Measurements from ENCODE around the gene ALDH7A1.

DNA sequence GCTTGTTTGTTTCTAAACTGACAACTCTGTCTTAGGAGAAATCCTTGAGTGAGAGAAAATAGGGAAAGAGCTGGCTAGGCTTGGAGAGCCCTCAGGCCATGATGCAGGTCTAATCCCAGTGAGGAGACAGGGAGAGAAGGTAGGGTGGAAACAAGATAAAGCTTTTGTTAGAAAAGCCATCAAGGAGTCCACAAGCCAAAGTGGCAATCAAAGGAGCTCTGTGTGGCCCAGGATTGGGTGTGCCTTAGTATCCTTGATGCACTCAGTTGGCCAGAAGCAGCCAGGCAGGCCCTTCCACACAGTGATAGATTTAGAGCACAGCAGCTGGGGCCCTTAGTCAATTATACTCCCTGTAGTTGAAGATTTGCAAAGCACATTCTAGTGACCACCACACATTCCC lies 73.9 kb downstream of the ALDH7A1 start:
- TF ChIP-seq POLR2AphosphoS5 (IDR thresholded peaks at IDR 0.05; ENCODE audit: low read depth, low read length) (no peak), POLR2A (IDR thresholded peaks at IDR 0.05; ENCODE audit: low read depth, low read length) (no peak)

Measured in GM12892 (cell line).